ENCODE data around the gene MTUS2.

Gene MTUS2

GRCh38 chr13:29496241-29496712 is 676.1 kb downstream of the MTUS2 start:
- Histone ChIP-seq H3K4me1 (ENCODE audit: low read length) (no peaks in the 10 kb centered on the region), H3K36me3 (replicated peaks; ENCODE audit: insufficient read depth, low read length) (no peaks in the 10 kb centered on the region), H3K9me2 (replicated peaks; ENCODE audit: insufficient read depth, low read length) (no peaks in the 10 kb centered on the region), H3K9me3 (replicated peaks; ENCODE audit: insufficient read depth, low read length) (no peaks in the 10 kb centered on the region), H3K27me3 (replicated peaks; ENCODE audit: insufficient read depth, low read length) (no peaks in the 10 kb centered on the region), H3K79me2 (ENCODE audit: low read length) (no peaks in the 10 kb centered on the region), H3K4me3 (ENCODE audit: low read length) (no peak overlapping the region), H2AFZ (ENCODE audit: low read length) (no peak overlapping the region), H3F3A (ENCODE audit: insufficient read depth, low read length) (no peaks in the 10 kb centered on the region), H3K4me2 (ENCODE audit: low read depth, low read length) (no peak overlapping the region), H3K27ac (ENCODE audit: low read length) (no peak overlapping the region), H3K9ac (ENCODE audit: low read length) (no peak overlapping the region), H4K20me1 (ENCODE audit: insufficient read depth, low read length) (no peaks in the 10 kb centered on the region)
- no peak for TF ChIP-seq CTCF (IDR thresholded peaks at IDR 0.05; ENCODE audit: low read length)
- TF ChIP-seq EZH2 (optimal IDR thresholded peaks at IDR 0.05; ENCODE audit: low read depth, low read length) = no peak
- TF ChIP-seq EZH2phosphoT487 (IDR thresholded peaks at IDR 0.05; ENCODE audit: low read length) = no peak
- no peak for DNase-seq

- Histone ChIP-seq H3K79me2 (ENCODE audit: low read length) (no peaks in the 10 kb centered on the region), H3K4me2 (ENCODE audit: low read depth, low read length) (no peak overlapping the region), H3K27ac (ENCODE audit: low read length) (no peak overlapping the region), H3K9me3 (replicated peaks; ENCODE audit: insufficient read depth, low read length) (no peaks in the 10 kb centered on the region), H3K4me3 (ENCODE audit: low read length) (no peak overlapping the region), H3K36me3 (replicated peaks; ENCODE audit: insufficient read depth, low read length) (no peaks in the 10 kb centered on the region), H3K4me1 (ENCODE audit: low read length) (no peaks in the 10 kb centered on the region), H3K9ac (ENCODE audit: low read length) (no peak overlapping the region), H3F3A (ENCODE audit: insufficient read depth, low read length) (no peaks in the 10 kb centered on the region), H4K20me1 (ENCODE audit: insufficient read depth, low read length) (no peaks in the 10 kb centered on the region), H3K27me3 (replicated peaks; ENCODE audit: insufficient read depth, low read length) (no peaks in the 10 kb centered on the region), H3K9me2 (replicated peaks; ENCODE audit: insufficient read depth, low read length) (no peaks in the 10 kb centered on the region), H2AFZ (ENCODE audit: low read length) (no peak overlapping the region)
- DNase-seq = no peak
- no peak for TF ChIP-seq EZH2phosphoT487 (IDR thresholded peaks at IDR 0.05; ENCODE audit: low read length)
- TF ChIP-seq EZH2 (optimal IDR thresholded peaks at IDR 0.05; ENCODE audit: low read depth, low read length) = no peak
- no peak for TF ChIP-seq CTCF (IDR thresholded peaks at IDR 0.05; ENCODE audit: low read length)
Observed at GRCh38 chr13:29497137-29497654, 677.1 kb downstream of the MTUS2 start.

GRCh38 chr13:29498426-29499040 is 678.4 kb downstream of the MTUS2 start:
- Histone ChIP-seq H3K36me3 (replicated peaks; ENCODE audit: insufficient read depth, low read length) (no peaks in the 10 kb centered on the region), H3K79me2 (ENCODE audit: low read length) (no peaks in the 10 kb centered on the region), H3K4me2 (ENCODE audit: low read depth, low read length) (no peak overlapping the region), H3K27ac (ENCODE audit: low read length) (no peak overlapping the region), H3F3A (ENCODE audit: insufficient read depth, low read length) (no peaks in the 10 kb centered on the region), H3K27me3 (replicated peaks; ENCODE audit: insufficient read depth, low read length) (no peaks in the 10 kb centered on the region), H3K9me3 (replicated peaks; ENCODE audit: insufficient read depth, low read length) (no peaks in the 10 kb centered on the region), H3K9ac (ENCODE audit: low read length) (no peak overlapping the region), H4K20me1 (ENCODE audit: insufficient read depth, low read length) (no peaks in the 10 kb centered on the region), H3K4me1 (ENCODE audit: low read length) (no peaks in the 10 kb centered on the region), H3K4me3 (ENCODE audit: low read length) (no peak overlapping the region), H2AFZ (ENCODE audit: low read length) (no peak overlapping the region), H3K9me2 (replicated peaks; ENCODE audit: insufficient read depth, low read length) (no peaks in the 10 kb centered on the region)
- TF ChIP-seq CTCF (IDR thresholded peaks at IDR 0.05; ENCODE audit: low read length) (no peak), EZH2phosphoT487 (IDR thresholded peaks at IDR 0.05; ENCODE audit: low read length) (no peak), EZH2 (optimal IDR thresholded peaks at IDR 0.05; ENCODE audit: low read depth, low read length) (no peak)
- no peak for DNase-seq

Data from MM.1S (cell line).